Central memory CD8-positive, alpha-beta T cell (primary cell): ENCODE measurements around the gene ITPR3.

Experiments used
- ATAC-seq: fragments of 150-1000 bp; cut with Tn5 transposase; replicated peaks from 2 replicates; pipeline ENCODE4 v1.10.0; 2022; ENCODE audit warnings: mild to moderate bottlenecking, moderate FRiP score, moderate number of reproducible peaks; ENCODE audit not compliant: poor library complexity, severe bottlenecking; ENCODE audit errors: extremely low read depth
- DNase-seq, 2 donors: peaks; one replicate each; pipeline ENCODE4 v3.0.0; 2021; ENCODE audit warnings: low spot score in 2 of 2
- H3K27ac Mint-ChIP-seq: one replicate; pipeline ENCODE4 v1.8.0; 2022; ENCODE audit warnings: low read depth, mild to moderate bottlenecking, moderate library complexity, mixed read lengths
- H3K27me3 Mint-ChIP-seq: one replicate; pipeline ENCODE4 v1.8.0; 2022; ENCODE audit warnings: mixed read lengths
- H3K36me3 Mint-ChIP-seq: one replicate; pipeline ENCODE4 v1.8.0; 2022; ENCODE audit warnings: mild to moderate bottlenecking, moderate library complexity, mixed read lengths; ENCODE audit not compliant: insufficient read depth
- H3K4me1 Mint-ChIP-seq: one replicate; pipeline ENCODE4 v1.8.0; 2022; ENCODE audit warnings: mixed read lengths
- H3K4me3 Mint-ChIP-seq: one replicate; pipeline ENCODE4 v1.8.0; 2022; ENCODE audit warnings: mild to moderate bottlenecking, moderate library complexity, mixed read lengths
- H3K9me3 Mint-ChIP-seq: one replicate; pipeline ENCODE4 v1.8.0; 2022; ENCODE audit warnings: mixed read lengths

The ITPR3 gene

DNA sequence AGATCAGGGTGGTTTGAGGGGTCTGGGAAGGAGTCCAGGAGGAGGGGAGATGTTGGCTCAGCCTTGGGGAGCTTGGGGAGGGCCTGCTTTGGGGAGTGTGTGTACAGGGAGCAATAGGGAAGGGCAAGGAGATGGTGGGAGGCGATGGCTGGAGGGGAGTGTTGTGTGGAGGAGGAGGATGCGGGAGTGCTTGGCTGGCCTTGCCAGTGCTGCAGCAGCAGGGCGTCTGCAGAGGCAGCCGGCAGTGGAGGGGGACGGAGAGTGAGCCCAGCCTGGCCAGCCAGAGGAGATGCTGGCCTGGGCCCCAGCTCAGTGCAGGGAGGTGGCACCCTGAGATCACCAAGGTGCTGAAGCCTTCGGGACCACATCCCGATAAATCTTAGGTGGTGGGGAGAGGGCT, 121.7 kb downstream of the ITPR3 start:
- Mint-ChIP-seq H3K27ac (no peak overlapping the region), H3K27me3 (peaks cover 25% of the 10 kb centered on the region), H3K9me3 (no peaks in the 10 kb centered on the region), H3K4me1 (no peaks in the 10 kb centered on the region), H3K36me3 (no peaks in the 10 kb centered on the region), H3K4me3 (no peak overlapping the region)
- no peak for ATAC-seq
- DNase-seq = no peak

DNA sequence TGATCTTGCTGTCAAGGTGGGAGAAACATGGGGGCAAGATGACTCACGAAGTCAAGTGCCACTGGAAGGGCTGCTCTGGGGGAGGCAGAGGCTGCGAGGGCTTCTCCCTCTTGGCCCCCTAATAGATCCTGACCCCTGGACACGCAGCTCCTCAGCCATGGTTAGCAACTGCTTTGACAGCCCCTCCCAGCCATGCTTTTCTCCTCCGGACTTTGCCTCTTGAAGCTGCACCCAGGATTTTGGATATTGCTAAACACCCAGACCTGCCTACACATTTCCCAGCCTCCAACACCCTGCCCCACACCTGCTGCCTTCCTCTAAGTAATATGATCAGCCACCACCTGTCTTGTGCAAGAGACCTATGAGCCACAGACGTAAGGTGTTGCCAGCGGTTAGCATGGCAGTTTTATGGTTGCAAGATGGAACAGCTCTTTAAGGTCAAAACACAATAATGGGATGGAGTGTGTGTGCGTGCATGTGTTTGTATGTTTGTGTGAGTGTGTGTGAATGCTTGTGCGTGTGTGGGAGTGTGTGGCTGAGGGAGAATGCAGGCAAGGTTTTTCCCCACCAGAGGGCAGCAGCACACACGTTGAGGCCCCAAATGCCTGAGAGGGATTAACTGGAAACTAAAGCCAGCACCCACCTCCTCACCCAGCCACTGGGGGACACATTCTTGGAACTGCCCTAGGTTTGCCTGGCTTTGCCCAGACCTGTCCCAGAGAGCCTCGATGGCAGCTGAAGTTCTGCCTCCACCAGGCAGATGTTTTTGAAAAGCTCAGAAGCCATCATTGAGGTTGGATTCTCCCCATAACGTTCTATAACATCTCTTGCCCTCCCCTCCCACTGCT, 123.1 kb downstream of the ITPR3 start:
- H3K27ac Mint-ChIP-seq = no peak overlapping the region
- ATAC-seq = peak; percentile 68
- no peaks in the 10 kb centered on the region for H3K9me3 Mint-ChIP-seq
- no peaks in the 10 kb centered on the region for H3K4me1 Mint-ChIP-seq
- no peaks in the 10 kb centered on the region for H3K36me3 Mint-ChIP-seq
- peak; percentile 48 to 54 for DNase-seq
- H3K4me3 Mint-ChIP-seq = no peak overlapping the region
- H3K27me3 Mint-ChIP-seq = peaks cover 29% of the 10 kb centered on the region

DNA sequence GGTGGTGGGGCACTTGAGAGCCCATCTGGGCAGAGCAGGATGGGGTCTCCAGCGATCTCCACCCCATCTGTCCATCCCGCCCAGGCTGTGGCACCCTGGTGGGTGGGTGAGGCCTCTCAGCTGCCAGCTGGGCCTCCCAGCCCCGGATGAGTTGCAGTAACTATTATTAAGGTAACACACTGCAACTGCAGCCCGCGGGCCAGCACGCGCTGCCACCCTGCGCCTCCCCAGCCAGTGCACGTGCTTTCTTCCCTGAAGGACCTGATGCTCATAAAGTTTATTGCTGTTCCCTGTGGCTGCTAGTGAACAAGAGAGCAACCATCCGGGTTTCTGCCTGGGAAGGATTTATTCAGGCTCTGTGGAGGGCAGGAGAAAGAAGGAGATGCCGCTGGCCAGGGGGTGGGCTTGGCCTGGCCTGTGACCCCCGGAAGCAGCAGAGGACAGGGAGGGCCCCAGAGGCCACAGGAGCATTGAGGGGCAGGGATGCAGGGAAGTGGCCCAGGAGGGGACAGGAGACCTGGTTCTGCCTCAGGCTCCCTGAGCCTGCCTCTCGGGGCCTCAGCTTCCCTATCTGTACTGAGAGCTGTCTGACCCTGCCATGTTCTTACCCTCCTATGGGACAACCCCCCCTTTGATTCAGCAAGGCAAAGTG, 123.9 kb downstream of the ITPR3 start:
- no peaks in the 10 kb centered on the region for H3K4me1 Mint-ChIP-seq
- H3K27ac Mint-ChIP-seq = no peak overlapping the region
- ATAC-seq (no peak), DNase-seq (no peak)
- no peaks in the 10 kb centered on the region for H3K36me3 Mint-ChIP-seq
- H3K27me3 Mint-ChIP-seq = peaks cover 29% of the 10 kb centered on the region
- no peaks in the 10 kb centered on the region for H3K9me3 Mint-ChIP-seq
- no peak overlapping the region for H3K4me3 Mint-ChIP-seq

DNA sequence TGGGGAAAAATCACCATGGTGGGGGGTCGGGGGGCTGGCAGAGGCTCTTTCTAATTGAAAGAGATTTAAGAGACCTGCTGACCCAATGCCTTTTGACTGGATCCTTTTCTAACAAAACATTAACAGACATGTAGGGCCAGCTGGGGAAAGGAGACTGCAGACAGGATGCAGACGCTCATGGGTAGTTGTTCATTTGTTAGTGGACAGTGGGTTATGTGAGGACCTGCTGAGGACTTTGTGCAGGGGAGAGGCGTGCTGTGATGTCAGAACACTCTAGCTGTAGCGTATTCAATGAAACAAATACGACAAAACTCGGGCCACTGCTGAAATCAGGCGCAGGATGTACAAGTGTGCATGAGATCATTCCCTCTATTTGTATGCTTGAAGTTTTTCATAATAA, 124.4 kb downstream of the ITPR3 start:
- Mint-ChIP-seq H3K9me3 (no peaks in the 10 kb centered on the region), H3K27ac (no peak overlapping the region), H3K36me3 (no peaks in the 10 kb centered on the region), H3K27me3 (peaks cover 29% of the 10 kb centered on the region), H3K4me1 (no peaks in the 10 kb centered on the region), H3K4me3 (no peak overlapping the region)
- DNase-seq (no peak), ATAC-seq (no peak)
